HepG2 (cell line): ENCODE results near the gene SLC15A2. TPM values are rescaled to one million over a fixed set of nuclear protein-coding genes. Genes with fewer than 3 reads are reported as not detected.
A peak's percentile ranks its signal among the peaks of the same experiment; 100 is the strongest.

Experiments
- ATAC-seq: fragments of 200-7000 bp; cut with Tn5 transposase; 3 replicates; pipeline ENCODE4 v1.9.1; 2020; ENCODE audit warnings: mild to moderate bottlenecking, moderate library complexity
- BruUV-seq: library from RNA; stranded (reverse); fragments of 400-500 nt; replicated peaks from 2 replicates; lab custom pipeline; 2021; lab: Mats Ljungman, UMichigan
- CTCF ChIA-PET: fragments of 300-600 bp; formaldehyde crosslinking; extraction: SDS; loops from one replicate; lab custom pipeline; 2021; ENCODE audit warnings: low total read pairs, inconsistent platforms, low intra/inter-chr PET ratio; lab: Yijun Ruan, JAX
- POLR2A ChIA-PET: fragments of 350-600 bp; sonication (Branson Sonifier 250); formaldehyde crosslinking; loops from one replicate; lab custom pipeline; 2020; ENCODE audit warnings: antibody characterized with exemption, inconsistent platforms; lab: Yijun Ruan, JAX
- DNase-seq: peaks from one replicate; pipeline ENCODE4 v3.0.0-alpha.2; 2015; ENCODE audit warnings: low spot score
- FAIRE-seq: peaks from 3 replicates; lab custom pipeline; 2011; peaks lifted over from hg19 to GRCh38; lab: Jason Lieb, UNC
- H2AFZ ChIP-seq: one replicate; pipeline ENCODE4 v1.6.1; 2011; ENCODE audit warnings: low read length, inconsistent platforms
- H3K27ac ChIP-seq: fragments of 300-600 bp; 3 replicates; pipeline ENCODE4 v1.8.0; 2011; ENCODE audit warnings: mixed run types, mild to moderate bottlenecking, mixed read lengths, low read length, inconsistent platforms; ENCODE audit not compliant: insufficient read depth; ENCODE audit errors: extremely low read length
- H3K27me3 ChIP-seq, 2 experiments: fragments of 200-600 bp in 1 of 2; 2 replicates in 1 of 2; 3 replicates in 1 of 2; pipeline versions ENCODE4 v1.6.0 to v1.8.0; 2011; ENCODE audit warnings: low read length in 2 of 2, mild to moderate bottlenecking in 2 of 2, moderate library complexity in 2 of 2, inconsistent platforms in 1 of 2; ENCODE audit not compliant: insufficient read depth in 2 of 2, control insufficient read depth in 1 of 2
- H3K36me3 ChIP-seq, 2 experiments: fragments of 200-600 bp in 1 of 2; replicated peaks in 1 of 2; 2 replicates in 1 of 2; 3 replicates in 1 of 2; pipeline versions ENCODE4 v1.5.1 to v1.8.0; 2011; ENCODE audit warnings: low read length in 2 of 2, inconsistent platforms in 1 of 2; ENCODE audit not compliant: insufficient read depth in 2 of 2, control insufficient read depth in 1 of 2
- H3K4me1 ChIP-seq: 2 replicates; pipeline ENCODE4 v1.5.1; 2012; ENCODE audit warnings: low read length, inconsistent platforms; ENCODE audit not compliant: insufficient read depth
- H3K4me2 ChIP-seq: 2 replicates; pipeline ENCODE4 v1.6.0; 2011; ENCODE audit warnings: low read depth, low read length, inconsistent platforms
- H3K4me3 ChIP-seq, 3 experiments: fragments of 200-600 bp in 1 of 3; sonication (generic), shearing (Covaris generic) in 1 of 3; replicated peaks in 1 of 3; 2 replicates each; pipeline ENCODE4 v1.5.1; 2011 to 2016; ENCODE audit warnings: low read length in 3 of 3, inconsistent platforms in 2 of 3, low read depth in 2 of 3, mild to moderate bottlenecking in 2 of 3, control low read depth in 1 of 3, mixed read lengths in 1 of 3; ENCODE audit not compliant: insufficient read depth in 1 of 3
- H3K79me2 ChIP-seq: one replicate; pipeline ENCODE4 v1.6.1; 2011; ENCODE audit warnings: low read length, inconsistent platforms; ENCODE audit not compliant: insufficient read depth
- H3K9ac ChIP-seq: 2 replicates; pipeline ENCODE4 v1.6.0; 2011; ENCODE audit warnings: mild to moderate bottlenecking, low read depth, low read length, inconsistent platforms; ENCODE audit not compliant: insufficient read depth
- H3K9me3 ChIP-seq: 2 replicates; pipeline ENCODE4 v1.5.1; 2012; ENCODE audit warnings: mild to moderate bottlenecking, low read length
- H4K20me1 ChIP-seq: 2 replicates; pipeline ENCODE4 v1.6.0; 2011; ENCODE audit warnings: inconsistent platforms, mild to moderate bottlenecking, low read length, moderate library complexity; ENCODE audit not compliant: insufficient read depth
- ATAD3A ChIP-seq: sonication (generic); formaldehyde crosslinking; IDR thresholded peaks from 2 replicates; pipeline ENCODE4 v1.4.0; 2020; ENCODE audit warnings: missing genetic modification reagents
- GZF1 ChIP-seq: sonication (generic); formaldehyde crosslinking; IDR thresholded peaks from 2 replicates; pipeline ENCODE4 v1.5.1; 2020; ENCODE audit warnings: mild to moderate bottlenecking, missing genetic modification reagents
- HNRNPK ChIP-seq: fragments of 200-400 bp; formaldehyde crosslinking; IDR thresholded peaks from 2 replicates; pipeline ENCODE4 v1.6.1; 2018; ENCODE audit warnings: low read length, low read depth, moderate library complexity, mild to moderate bottlenecking; ENCODE audit not compliant: poor library complexity, severe bottlenecking
- MTF2 ChIP-seq: sonication (generic); formaldehyde crosslinking; IDR thresholded peaks from 2 replicates; pipeline ENCODE4 v1.5.0; 2020; ENCODE audit warnings: missing genetic modification reagents, borderline replicate concordance
- SNAPC2 ChIP-seq: sonication (generic); formaldehyde crosslinking; IDR thresholded peaks from 2 replicates; pipeline ENCODE4 v1.8.1; 2022; ENCODE audit warnings: mild to moderate bottlenecking, missing genetic modification reagents
- TMF1 ChIP-seq: sonication (generic); formaldehyde crosslinking; IDR thresholded peaks from 2 replicates; pipeline ENCODE4 v1.8.1; 2022; ENCODE audit warnings: low read depth, missing genetic modification reagents
- WGBS: methylation state at CpG from one replicate; pipeline ENCODE4 v1.1.6; 2017; ENCODE audit warnings: low lambda C conversion rate; 5-methylcytosine and 5-hydroxymethylcytosine counted together
- in situ Hi-C: cut with HindIII; loops from 2 replicates; pipeline ENCODE4 v1.10.0; 2017; ENCODE audit warnings: low pct_unique_long_range_greater_than_20kb; ENCODE audit not compliant: extremely low pct_ligation_motif_present
- intact Hi-C: fragments of 100-400 bp; cut with micrococcal nuclease; formaldehyde crosslinking; loops from one replicate; pipeline ENCODE4 v1.10.0; 2022; ENCODE audit not compliant: unreplicated experiment
- polyA plus RNA-seq, 8 experiments: library from polyadenylated mRNA; depleted of rRNA in 3 of 8; stranded (reverse) in 7 of 8; unstranded in 1 of 8; fragments of >200 nt; fragmentation: Illumina TruSeq in 4 of 8; extraction: Trizol in 4 of 8; gene quantifications; 2 replicates each; pipeline versions ENCODE4 v1.2.1 to v1.2.3, GENCODE V29; 2011 to 2016; ENCODE audit warnings: low read depth in 4 of 8, missing spikeins in 1 of 8, mixed read lengths in 1 of 8; ENCODE audit not compliant: insufficient read depth in 1 of 8
- total RNA-seq, 5 experiments: library from RNA; depleted of rRNA; stranded (reverse); fragments of >200 nt; fragmentation: Illumina TruSeq; extraction: Trizol; gene quantifications; 2 replicates each; pipeline ENCODE4 v1.2.3, GENCODE V29; 2016; ENCODE audit warnings: low read depth in 1 of 5
- TF ChIP-seq, protein P1 (sequence below): sonication (generic); formaldehyde crosslinking; IDR thresholded peaks from 2 replicates; pipeline ENCODE4 v1.5.0; 2020; ENCODE audit warnings: missing genetic modification reagents
- TF ChIP-seq, protein P2 (sequence below): sonication (generic); formaldehyde crosslinking; IDR thresholded peaks from 2 replicates; pipeline ENCODE4 v1.9.0; 2021; ENCODE audit warnings: missing genetic modification reagents, borderline replicate concordance
- TF ChIP-seq, protein P3 (sequence below): sonication (generic); formaldehyde crosslinking; IDR thresholded peaks from 2 replicates; pipeline ENCODE4 v1.4.0; 2020; ENCODE audit warnings: missing genetic modification reagents
- TF ChIP-seq, protein P4 (sequence below): IDR thresholded peaks from 2 replicates; pipeline ENCODE4 v1.6.1; 2012; ENCODE audit warnings: inconsistent platforms

Gene SLC15A2
- total and polyA plus RNA-seq, 2 of the 13 experiments (the other 11 are each of a cell fraction or from before 2014, with no cell fraction given): 1.0 to 1.4 TPM

GRCh38 chr3:121913305-121913990 is 19.2 kb downstream of the SLC15A2 start:
- Histone ChIP-seq H4K20me1 (no peaks in the 10 kb centered on the region), H3K9me3 (no peaks in the 10 kb centered on the region), H3K4me3 (no peak overlapping the region), H3K4me1 (no peaks in the 10 kb centered on the region), H3K27me3 (no peaks in the 10 kb centered on the region), H3K27ac (no peak overlapping the region), H3K36me3 (no peaks in the 10 kb centered on the region; a peak in 1 of 5 replicates), H3K4me2 (no peak overlapping the region), H2AFZ (no peak overlapping the region), H3K9ac (no peak overlapping the region), H3K79me2 (no peaks in the 10 kb centered on the region)
- 47% methylated on average over 2 of the region's 2 CpGs for WGBS
- peak; percentile 27 for TF ChIP-seq HNRNPK
- TF ChIP-seq, protein P1, sequence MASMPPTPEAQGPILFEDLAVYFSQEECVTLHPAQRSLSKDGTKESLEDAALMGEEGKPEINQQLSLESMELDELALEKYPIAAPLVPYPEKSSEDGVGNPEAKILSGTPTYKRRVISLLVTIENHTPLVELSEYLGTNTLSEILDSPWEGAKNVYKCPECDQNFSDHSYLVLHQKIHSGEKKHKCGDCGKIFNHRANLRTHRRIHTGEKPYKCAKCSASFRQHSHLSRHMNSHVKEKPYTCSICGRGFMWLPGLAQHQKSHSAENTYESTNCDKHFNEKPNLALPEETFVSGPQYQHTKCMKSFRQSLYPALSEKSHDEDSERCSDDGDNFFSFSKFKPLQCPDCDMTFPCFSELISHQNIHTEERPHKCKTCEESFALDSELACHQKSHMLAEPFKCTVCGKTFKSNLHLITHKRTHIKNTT (CRISPR knock-in tag): no peak
- DNase-seq: no peak
- BruUV-seq: no TSS peak
- ChIA-PET POLR2A (no interaction called here), CTCF (no interaction called here)
- FAIRE-seq: no peak
- in situ Hi-C loops (no loop called here), intact Hi-C loops (no loop called here)
- ATAC-seq: no peak

DNA sequence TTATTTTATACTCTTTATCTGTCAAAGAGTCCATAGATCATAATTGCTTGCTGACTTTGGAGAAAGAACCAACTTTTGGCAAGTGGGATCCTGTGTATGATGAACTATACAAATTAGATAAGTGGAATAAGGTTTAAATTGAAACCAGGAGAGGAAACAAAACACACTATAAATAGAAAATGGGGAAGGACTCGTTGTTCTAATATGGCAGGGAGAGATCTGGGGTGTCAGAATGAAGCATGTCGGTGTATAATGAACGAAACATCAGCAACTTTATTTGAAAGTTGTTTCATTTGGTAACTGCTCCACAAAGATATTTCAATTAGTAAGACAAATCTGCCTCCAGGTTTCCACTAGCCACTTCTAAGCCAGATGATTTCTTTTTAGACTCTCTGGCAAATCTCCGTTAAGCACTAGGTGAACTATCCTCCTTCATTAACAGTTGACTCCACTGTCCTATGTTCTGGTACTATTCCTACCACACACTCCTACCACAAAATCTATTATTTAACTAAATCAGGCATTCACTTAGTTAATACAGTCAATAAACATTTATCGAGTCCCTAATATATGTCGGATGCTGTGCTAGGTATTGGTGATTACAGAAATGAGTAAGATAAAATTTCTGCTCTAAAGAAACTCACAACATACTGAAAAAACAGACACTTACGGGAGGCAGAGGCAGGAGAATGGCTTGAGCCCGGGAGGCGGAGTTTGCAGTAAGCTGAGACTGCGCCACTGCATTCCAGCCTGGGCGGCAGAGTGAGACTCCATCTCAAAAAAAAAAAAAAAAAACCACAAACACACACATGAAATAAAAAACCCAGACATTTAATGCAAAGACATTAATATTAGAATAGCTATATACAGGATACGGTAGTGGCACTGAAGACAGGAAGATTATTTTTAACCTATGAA is 20.1 kb downstream of the SLC15A2 start:
- FAIRE-seq (no peak), ATAC-seq (no peak), DNase-seq (no peak)
- intact Hi-C loops: no loop called here
- Histone ChIP-seq H3K27me3 (no peaks in the 10 kb centered on the region), H2AFZ (no peak overlapping the region), H3K79me2 (no peaks in the 10 kb centered on the region), H3K9me3 (no peaks in the 10 kb centered on the region), H3K4me3 (no peak overlapping the region), H3K4me2 (no peak overlapping the region), H3K27ac (no peak overlapping the region), H3K36me3 (no peaks in the 10 kb centered on the region; a peak in 1 of 5 replicates), H4K20me1 (no peaks in the 10 kb centered on the region), H3K9ac (no peak overlapping the region), H3K4me1 (no peaks in the 10 kb centered on the region)
- ChIA-PET CTCF (no interaction called here), POLR2A (no interaction called here)
- 78% methylated on average over 12 of the region's 12 CpGs for WGBS
- no TSS peak for BruUV-seq
- in situ Hi-C loops: no loop called here
- TF ChIP-seq, protein P2, sequence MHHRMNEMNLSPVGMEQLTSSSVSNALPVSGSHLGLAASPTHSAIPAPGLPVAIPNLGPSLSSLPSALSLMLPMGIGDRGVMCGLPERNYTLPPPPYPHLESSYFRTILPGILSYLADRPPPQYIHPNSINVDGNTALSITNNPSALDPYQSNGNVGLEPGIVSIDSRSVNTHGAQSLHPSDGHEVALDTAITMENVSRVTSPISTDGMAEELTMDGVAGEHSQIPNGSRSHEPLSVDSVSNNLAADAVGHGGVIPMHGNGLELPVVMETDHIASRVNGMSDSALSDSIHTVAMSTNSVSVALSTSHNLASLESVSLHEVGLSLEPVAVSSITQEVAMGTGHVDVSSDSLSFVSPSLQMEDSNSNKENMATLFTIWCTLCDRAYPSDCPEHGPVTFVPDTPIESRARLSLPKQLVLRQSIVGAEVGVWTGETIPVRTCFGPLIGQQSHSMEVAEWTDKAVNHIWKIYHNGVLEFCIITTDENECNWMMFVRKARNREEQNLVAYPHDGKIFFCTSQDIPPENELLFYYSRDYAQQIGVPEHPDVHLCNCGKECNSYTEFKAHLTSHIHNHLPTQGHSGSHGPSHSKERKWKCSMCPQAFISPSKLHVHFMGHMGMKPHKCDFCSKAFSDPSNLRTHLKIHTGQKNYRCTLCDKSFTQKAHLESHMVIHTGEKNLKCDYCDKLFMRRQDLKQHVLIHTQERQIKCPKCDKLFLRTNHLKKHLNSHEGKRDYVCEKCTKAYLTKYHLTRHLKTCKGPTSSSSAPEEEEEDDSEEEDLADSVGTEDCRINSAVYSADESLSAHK (CRISPR knock-in tag): no peak
- TF ChIP-seq ATAD3A (CRISPR knock-in tag) (no peak), TMF1 (CRISPR knock-in tag) (no peak), MTF2 (CRISPR knock-in tag) (no peak), SNAPC2 (CRISPR knock-in tag) (no peak), GZF1 (CRISPR knock-in tag) (no peak)
- TF ChIP-seq, protein P3, sequence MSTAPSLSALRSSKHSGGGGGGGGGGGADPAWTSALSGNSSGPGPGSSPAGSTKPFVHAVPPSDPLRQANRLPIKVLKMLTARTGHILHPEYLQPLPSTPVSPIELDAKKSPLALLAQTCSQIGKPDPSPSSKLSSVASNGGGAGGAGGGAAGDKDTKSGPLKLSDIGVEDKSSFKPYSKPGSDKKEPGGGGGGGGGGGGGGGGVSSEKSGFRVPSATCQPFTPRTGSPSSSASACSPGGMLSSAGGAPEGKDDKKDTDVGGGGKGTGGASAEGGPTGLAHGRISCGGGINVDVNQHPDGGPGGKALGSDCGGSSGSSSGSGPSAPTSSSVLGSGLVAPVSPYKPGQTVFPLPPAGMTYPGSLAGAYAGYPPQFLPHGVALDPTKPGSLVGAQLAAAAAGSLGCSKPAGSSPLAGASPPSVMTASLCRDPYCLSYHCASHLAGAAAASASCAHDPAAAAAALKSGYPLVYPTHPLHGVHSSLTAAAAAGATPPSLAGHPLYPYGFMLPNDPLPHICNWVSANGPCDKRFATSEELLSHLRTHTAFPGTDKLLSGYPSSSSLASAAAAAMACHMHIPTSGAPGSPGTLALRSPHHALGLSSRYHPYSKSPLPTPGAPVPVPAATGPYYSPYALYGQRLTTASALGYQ (CRISPR knock-in tag): no peak
- TF ChIP-seq, protein P4, sequence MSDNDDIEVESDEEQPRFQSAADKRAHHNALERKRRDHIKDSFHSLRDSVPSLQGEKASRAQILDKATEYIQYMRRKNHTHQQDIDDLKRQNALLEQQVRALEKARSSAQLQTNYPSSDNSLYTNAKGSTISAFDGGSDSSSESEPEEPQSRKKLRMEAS: no peak
